ENCODE results near the gene MUC5AC.

Gene MUC5AC

GRCh38 chr11:1217151-1217550, 59.4 kb downstream of the MUC5AC start:
- DNase-seq (ENCODE audit: insufficient read length, low spot score) = no peak
- TF ChIP-seq POLR2A (IDR thresholded peaks at IDR 0.05; ENCODE audit: low read depth, low read length) = no peak

GRCh38 chr11:1218256-1218787, 60.6 kb downstream of the MUC5AC start:
- TF ChIP-seq POLR2A (IDR thresholded peaks at IDR 0.05; ENCODE audit: low read depth, low read length) = no peak
- DNase-seq (ENCODE audit: insufficient read length, low spot score) = no peak
- no peak for FAIRE-seq

More at GRCh38 chr11:1217151-1217550, 59.4 kb downstream of the MUC5AC start:
- no peak for FAIRE-seq

DNA sequence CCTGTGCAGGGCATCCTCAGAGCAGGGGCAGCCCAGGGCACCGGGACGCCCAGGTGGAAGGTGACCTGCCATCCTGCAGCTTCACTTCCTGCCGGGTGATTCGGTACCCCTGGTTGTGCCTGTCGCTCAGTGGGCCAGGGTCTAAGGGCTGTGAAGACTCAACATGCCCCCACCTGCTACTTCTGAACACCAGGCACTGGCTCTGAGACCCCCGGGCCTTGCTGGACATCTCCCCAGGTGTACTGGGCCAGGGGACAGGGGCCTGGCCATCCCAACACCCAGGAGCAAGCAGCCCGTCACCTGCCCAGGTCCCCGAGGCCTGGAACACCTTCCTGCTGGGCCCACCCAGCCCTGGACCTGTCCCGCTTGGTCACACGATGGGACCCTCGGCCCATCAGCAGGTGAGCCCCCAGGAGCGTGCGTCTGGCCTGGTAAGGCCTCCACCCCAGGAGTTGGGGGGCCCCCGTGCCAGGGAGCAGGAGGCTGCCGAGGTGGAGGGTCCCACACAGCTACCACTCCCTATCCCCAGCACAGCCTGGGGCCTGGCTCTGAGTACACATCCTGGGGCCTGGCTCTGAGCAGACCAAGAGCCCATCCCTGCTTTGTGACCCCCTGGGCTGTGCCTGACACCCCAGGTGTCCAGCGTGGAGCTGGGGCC, 61.2 kb downstream of the MUC5AC start:
- DNase-seq (ENCODE audit: insufficient read length, low spot score) (no peak), FAIRE-seq (no peak)
- TF ChIP-seq POLR2A (IDR thresholded peaks at IDR 0.05; ENCODE audit: low read depth, low read length) = no peak

GRCh38 chr11:1219446-1219833, 61.7 kb downstream of the MUC5AC start:
- DNase-seq (ENCODE audit: insufficient read length, low spot score) = no peak
- no peak for FAIRE-seq
- no peak for TF ChIP-seq POLR2A (IDR thresholded peaks at IDR 0.05; ENCODE audit: low read depth, low read length)

DNA sequence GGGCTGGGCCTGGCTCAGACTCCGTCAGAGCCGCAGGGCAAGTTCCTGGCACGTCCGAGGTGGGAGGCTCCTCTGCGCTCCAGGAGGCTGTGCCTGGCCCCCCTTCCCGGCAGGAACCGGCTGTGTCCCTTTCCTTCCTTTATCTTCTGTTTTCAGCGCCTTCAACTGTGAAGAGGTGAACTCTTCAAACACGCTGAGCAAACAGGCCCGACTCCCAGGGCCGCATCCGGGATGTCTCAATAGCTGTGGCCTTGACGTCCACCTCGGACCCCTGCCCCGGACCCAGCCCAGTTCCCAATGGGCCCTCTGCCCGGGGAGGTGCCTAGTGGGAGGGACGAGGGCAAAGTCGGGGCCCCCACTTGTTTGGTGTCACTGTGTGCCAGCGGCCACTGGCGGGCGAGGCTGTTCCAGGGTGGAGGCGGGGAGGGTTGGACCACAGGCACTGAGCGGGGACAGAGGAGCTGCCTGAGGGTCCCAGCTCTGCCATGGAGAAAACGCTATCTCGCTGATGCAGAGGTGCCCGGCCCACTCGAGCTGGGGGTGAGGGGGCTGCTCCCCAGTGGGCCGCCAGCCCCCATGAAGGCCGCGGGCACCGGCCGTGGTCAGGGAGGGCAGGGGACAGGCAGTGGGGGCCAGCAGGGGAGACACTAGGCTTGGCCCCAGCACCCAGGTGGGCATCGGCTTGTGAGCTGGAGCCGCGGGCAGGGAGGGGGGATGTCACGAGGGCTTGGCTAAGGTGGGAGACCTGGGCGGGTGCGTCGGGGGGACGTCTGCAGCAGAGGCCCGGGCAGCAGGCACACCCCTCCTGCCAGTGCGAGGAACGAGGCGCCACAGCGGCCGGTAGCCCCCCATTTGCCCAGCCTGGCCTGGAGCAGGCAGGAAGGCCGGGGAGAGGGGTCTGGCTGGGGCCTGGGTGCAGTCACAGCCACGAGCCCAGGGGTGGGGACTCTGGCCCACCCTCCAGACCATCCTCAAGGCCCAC, 62.4 kb downstream of the MUC5AC start:
- DNase-seq (ENCODE audit: insufficient read length, low spot score) = no peak
- TF ChIP-seq POLR2A (IDR thresholded peaks at IDR 0.05; ENCODE audit: low read depth, low read length) = no peak
- FAIRE-seq = no peak

- FAIRE-seq (no peak), DNase-seq (ENCODE audit: insufficient read length, low spot score) (no peak)
- TF ChIP-seq POLR2A (IDR thresholded peaks at IDR 0.05; ENCODE audit: low read depth, low read length) = no peak
Measured at GRCh38 chr11:1220941-1221721, 63.4 kb downstream of the MUC5AC start.

DNA sequence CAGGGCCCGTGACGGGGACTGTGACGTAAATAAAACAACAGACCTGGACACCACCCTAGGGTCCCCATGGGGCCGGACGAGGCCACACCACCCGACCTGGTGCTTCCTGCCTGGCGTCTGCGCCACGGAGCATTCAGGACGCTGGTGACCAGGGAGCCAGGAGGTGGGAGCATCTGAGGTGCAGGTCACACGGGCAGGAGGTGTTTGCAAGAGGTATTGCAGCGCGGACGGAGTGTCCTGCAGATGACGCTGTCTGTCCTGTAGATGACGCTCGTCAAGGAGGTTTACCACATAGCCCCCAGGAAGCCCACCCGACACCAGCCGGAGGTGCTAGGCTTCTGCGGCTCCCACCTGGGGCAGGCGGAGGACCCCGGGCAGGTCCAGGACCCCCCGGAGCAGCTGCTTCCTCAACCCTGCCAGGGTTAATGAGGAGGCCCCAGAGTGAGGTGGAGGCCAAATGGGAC, 64.1 kb downstream of the MUC5AC start:
- no peak for FAIRE-seq
- DNase-seq (ENCODE audit: insufficient read length, low spot score) = no peak

GRCh38 chr11:1222491-1223345, 65.0 kb downstream of the MUC5AC start, which contains the start of gene MUC5B:
Gene MUC5B, plus strand, starts transcription at chr11:1223066. Its CDS starts 58 bp downstream, at chr11:1223124.
- DNase-seq (ENCODE audit: insufficient read length, low spot score) (no peak), FAIRE-seq (no peak)
- no peak for TF ChIP-seq POLR2A (IDR thresholded peaks at IDR 0.05; ENCODE audit: low read depth, low read length)

More for the DNA sequence above, 64.1 kb downstream of the MUC5AC start:
- no peak for TF ChIP-seq POLR2A (IDR thresholded peaks at IDR 0.05; ENCODE audit: low read depth, low read length)

GRCh38 chr11:1223346-1224110, 65.8 kb downstream of the MUC5AC start:
- TF ChIP-seq POLR2A (IDR thresholded peaks at IDR 0.05; ENCODE audit: low read depth, low read length) = no peak
- DNase-seq (ENCODE audit: insufficient read length, low spot score) = no peak
- FAIRE-seq = no peak

GRCh38 chr11:1224111-1224490, 66.3 kb downstream of the MUC5AC start:
- TF ChIP-seq POLR2A (IDR thresholded peaks at IDR 0.05; ENCODE audit: low read depth, low read length) = no peak
- DNase-seq (ENCODE audit: insufficient read length, low spot score) = no peak
- no peak for FAIRE-seq

DNA sequence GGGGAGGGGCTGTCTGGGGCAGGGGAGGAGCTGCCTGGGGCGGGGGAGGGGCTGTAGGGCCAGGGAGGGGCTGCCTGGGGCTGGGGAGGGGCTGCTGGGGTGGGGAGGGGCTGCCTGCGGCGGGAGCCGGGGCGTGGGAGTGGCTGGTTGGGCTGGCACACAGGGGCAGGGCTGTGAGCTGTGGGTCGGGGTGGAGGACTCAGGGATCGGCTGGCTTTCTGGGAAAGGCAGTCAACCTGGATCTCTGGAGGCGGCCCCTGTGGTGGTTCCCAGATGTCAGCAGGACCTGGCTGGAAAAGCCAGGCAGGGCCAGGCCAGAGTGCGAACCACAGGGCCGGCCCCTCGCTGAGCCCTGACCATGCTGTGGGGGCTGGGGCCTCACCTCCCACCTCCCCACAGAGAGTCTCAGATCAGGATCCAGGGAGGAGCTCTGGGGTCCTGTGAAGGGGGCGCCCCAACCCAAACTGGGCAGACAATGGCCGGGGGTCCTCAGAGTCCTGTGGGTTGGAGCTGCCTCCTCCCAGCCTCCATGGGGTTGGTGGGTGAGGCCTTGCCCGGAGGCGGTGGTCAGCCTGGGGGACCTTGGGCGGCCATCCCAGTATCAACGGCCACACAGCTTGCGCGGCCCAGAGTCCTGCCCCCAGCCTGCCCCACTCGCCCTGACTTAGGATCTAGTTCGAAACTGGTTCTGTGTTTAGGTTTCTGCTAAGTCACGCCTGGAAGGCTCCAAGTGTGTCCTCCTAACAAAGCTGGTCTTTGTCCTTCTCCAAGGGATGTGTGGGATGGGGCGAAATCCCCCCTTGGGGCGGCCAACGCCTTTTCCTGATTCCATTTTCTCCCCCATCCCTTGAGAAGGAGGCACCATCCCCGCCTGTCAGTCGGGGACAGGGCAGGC, 67.0 kb downstream of the MUC5AC start:
- DNase-seq (ENCODE audit: insufficient read length, low spot score) = no peak
- TF ChIP-seq POLR2A (IDR thresholded peaks at IDR 0.05; ENCODE audit: low read depth, low read length) = no peak
- no peak for FAIRE-seq

Measured in H54 (cell line).